Uterus (tissue), 2 donors: ENCODE results near the gene ZSCAN5B.

Experiments used
- CTCF ChIP-seq, 4 experiments: fragments of 200-600 bp in 2 of 4; fragments of 450-650 bp in 2 of 4; sonication (generic) in 2 of 4; IDR thresholded peaks; one replicate each; pipeline ENCODE4 v1.5.1; 2016 to 2019; ENCODE audit warnings: antibody characterized with exemption in 4 of 4, mild to moderate bottlenecking in 2 of 4, moderate library complexity in 1 of 4
- POLR2A ChIP-seq, 2 donors: fragments of 450-650 bp; IDR thresholded peaks; one replicate each; pipeline ENCODE4 v1.6.1; 2016; ENCODE audit warnings: antibody characterized with exemption in 2 of 2, mild to moderate bottlenecking in 1 of 2, moderate library complexity in 1 of 2

GRCh38 chr19:56155124-56155687, 42.4 kb downstream of the ZSCAN5B start:
- TF ChIP-seq CTCF (IDR thresholded peaks at IDR 0.05) = no peak
- no peak for TF ChIP-seq POLR2A (IDR thresholded peaks at IDR 0.05)
